GM12891 (cell line): Measurements from ENCODE around the gene HSD17B8.

ENCODE experiments used
- POLR2A ChIP-seq: IDR thresholded peaks from 2 replicates; pipeline ENCODE4 v1.6.1; 2011; ENCODE audit warnings: low read depth, low read length, control low read depth
- POLR2AphosphoS5 ChIP-seq: IDR thresholded peaks from 2 replicates; pipeline ENCODE4 v1.6.1; 2011; ENCODE audit warnings: low read depth, low read length, control low read depth
- POU2F2 ChIP-seq: IDR thresholded peaks from 2 replicates; pipeline ENCODE4 v1.6.1; 2011; ENCODE audit warnings: low read depth, mild to moderate bottlenecking, control low read depth, low read length, moderate library complexity
- TAF1 ChIP-seq: IDR thresholded peaks from 2 replicates; pipeline ENCODE4 v1.6.1; 2011; ENCODE audit warnings: low read depth, low read length, control low read depth

DNA sequence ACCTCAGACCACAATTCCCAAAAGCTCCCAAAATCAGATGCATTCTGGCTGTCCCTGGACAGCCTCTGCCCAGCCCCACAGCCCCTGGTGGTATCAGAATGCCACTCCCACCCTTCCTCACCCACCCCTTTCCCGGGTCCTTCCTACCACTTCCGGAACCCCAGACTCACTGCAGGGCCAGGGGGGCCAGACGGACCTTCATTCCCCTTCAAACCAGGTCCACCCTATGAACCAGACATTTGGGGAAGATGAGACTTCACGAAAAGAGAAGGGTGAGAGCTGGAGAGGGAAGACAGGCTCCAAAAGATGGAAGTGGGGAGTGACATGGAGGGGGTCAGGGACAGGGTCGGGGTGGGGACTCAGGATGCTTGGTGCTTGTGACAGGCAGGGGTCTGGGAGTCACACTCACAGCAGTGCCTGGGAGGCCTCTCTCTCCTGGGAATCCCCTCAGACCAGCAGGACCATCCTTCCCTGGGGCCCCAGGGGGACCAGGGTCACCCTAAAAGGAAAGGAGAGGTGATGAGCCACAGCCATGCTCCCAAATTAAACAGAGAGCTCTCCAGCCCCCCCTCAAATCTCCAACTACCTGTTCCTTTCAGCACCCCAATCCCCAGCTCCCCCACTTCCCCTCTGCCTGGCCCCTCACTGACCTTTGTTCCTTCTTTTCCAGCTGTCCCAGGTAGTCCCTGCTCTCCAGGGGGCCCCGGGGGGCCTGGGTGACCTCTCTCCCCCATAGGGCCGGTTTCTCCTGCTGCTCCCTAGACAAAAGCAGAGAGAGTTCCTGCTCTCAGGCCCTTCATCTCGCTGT, 32.4 kb upstream of the HSD17B8 start:
- TF ChIP-seq POLR2A (no peak), TAF1 (no peak), POLR2AphosphoS5 (no peak), POU2F2 (no peak)
